Upper lobe of left lung (tissue), 6 donors: ENCODE results near the gene NT5C2. TPM values are rescaled to one million over a fixed set of nuclear protein-coding genes. Genes with fewer than 3 reads are reported as not detected.
"Not testable (repeated sequence)": the region's sequence is repeated elsewhere in the genome, so short reads cannot be mapped to it uniquely, and the experiment has no call there.

Source experiments
- ATAC-seq, 2 donors: fragments of 200-7000 bp; cut with Tn5 transposase; one replicate each; pipeline ENCODE4 v1.9.1; 2022; ENCODE audit warnings: mild to moderate bottlenecking in 2 of 2, moderate library complexity in 2 of 2; ENCODE audit not compliant: low FRiP score in 2 of 2
- DNase-seq, 2 donors: peaks; one replicate each; pipeline ENCODE4 v3.0.0-alpha.2; 2019 to 2020
- H3K27ac ChIP-seq, 4 donors: fragments of 200-600 bp; sonication (generic); one replicate each; pipeline ENCODE4 v1.5.1; 2016 to 2019
- H3K27me3 ChIP-seq, 4 donors: fragments of 200-600 bp; sonication (generic); one replicate each; pipeline ENCODE4 v1.5.1; 2017 to 2019
- H3K36me3 ChIP-seq, 4 donors: fragments of 200-600 bp; sonication (generic); one replicate each; pipeline ENCODE4 v1.5.1; 2016 to 2019
- H3K4me1 ChIP-seq, 4 donors: fragments of 200-600 bp; sonication (generic); one replicate each; pipeline ENCODE4 v1.5.1; 2018 to 2019
- H3K4me3 ChIP-seq, 4 donors: fragments of 200-600 bp; sonication (generic); one replicate each; pipeline ENCODE4 v1.5.1; 2017 to 2019; ENCODE audit warnings: mild to moderate bottlenecking in 2 of 4, moderate library complexity in 1 of 4
- H3K9me3 ChIP-seq, 4 donors: fragments of 200-600 bp; sonication (generic); one replicate each; pipeline ENCODE4 v1.5.1; 2018 to 2019
- CTCF ChIP-seq, 6 experiments: fragments of 450-650 bp in 4 of 6; fragments of 200-600 bp in 2 of 6; sonication (generic) in 2 of 6; IDR thresholded peaks; one replicate each; pipeline ENCODE4 v1.5.1; 2016 to 2019; ENCODE audit warnings: antibody characterized with exemption in 6 of 6
- EP300 ChIP-seq, 4 donors: sonication (generic); formaldehyde crosslinking; IDR thresholded peaks; one replicate each; pipeline ENCODE4 v1.5.1; 2017; ENCODE audit warnings: antibody characterized with exemption in 4 of 4, control low read depth in 2 of 4
- POLR2A ChIP-seq, 4 donors: fragments of 450-650 bp; IDR thresholded peaks; one replicate each; pipeline ENCODE4 v1.5.1; 2016 to 2017; ENCODE audit warnings: antibody characterized with exemption in 4 of 4, mild to moderate bottlenecking in 2 of 4
- POLR2AphosphoS5 ChIP-seq, 2 donors: sonication (generic); formaldehyde crosslinking; IDR thresholded peaks; one replicate each; pipeline ENCODE4 v1.5.1; 2017; ENCODE audit warnings: antibody characterized with exemption in 2 of 2
- WGBS, 2 donors: methylation state at CpG; one replicate each; pipeline ENCODE4 v1.1.5; 2017 to 2018; 5-methylcytosine and 5-hydroxymethylcytosine counted together
- total RNA-seq, 6 donors: library from RNA; depleted of rRNA in 4 of 6; stranded (reverse); fragments of >200 nt in 4 of 6; gene quantifications; one replicate each; pipeline versions ENCODE4 v1.1.0 to v1.2.1, GENCODE V29; 2016 to 2021
- donor health status: DM: no; HTN: no; CAD: no; lungs with moderate emphysema.
- donor health status: DM: no; HTN: yes; CAD: no; lungs with severe emphysema.

Gene NT5C2
- total RNA-seq, 6 donors from 2014 or later: 47.4 to 122 (median 85.1) TPM

GRCh38 chr10:103139803-103140202 is 53.3 kb downstream of the NT5C2 start:
- H3K27me3 ChIP-seq: no peaks in the 10 kb centered on the region
- no peak overlapping the region for H3K27ac ChIP-seq
- H3K4me3 ChIP-seq: no peak overlapping the region
- H3K36me3 ChIP-seq: peaks cover 0 to 48% (median 22%) of the 10 kb centered on the region in 4 donors
- ATAC-seq (no peak), DNase-seq (no peak)
- TF ChIP-seq EP300 (IDR thresholded peaks at IDR 0.05): no peak
- no peak for TF ChIP-seq POLR2AphosphoS5 (IDR thresholded peaks at IDR 0.05)
- TF ChIP-seq CTCF (IDR thresholded peaks at IDR 0.05): no peak
- TF ChIP-seq POLR2A (IDR thresholded peaks at IDR 0.05): no peak
- no peaks in the 10 kb centered on the region for H3K9me3 ChIP-seq
- peaks cover 0 to 8% (median 2%) of the 10 kb centered on the region in 4 donors for H3K4me1 ChIP-seq
- WGBS, 2 donors: 82 to 94% methylated on average over 3 of the region's 3 CpGs

GRCh38 chr10:103135168-103135567 is 57.9 kb downstream of the NT5C2 start:
- H3K36me3 ChIP-seq: peaks cover 0 to 67% (median 30%) of the 10 kb centered on the region in 4 donors
- not testable (repeated sequence) for H3K4me1 ChIP-seq, ATAC-seq, H3K4me3 ChIP-seq, H3K9me3 ChIP-seq, DNase-seq, H3K27me3 ChIP-seq, H3K27ac ChIP-seq
- WGBS, 2 donors: 94 to 95% methylated on average over 3 of the region's 3 CpGs

GRCh38 chr10:103130910-103131309 is 62.2 kb downstream of the NT5C2 start:
- peaks cover 0 to 4% (median 0%) of the 10 kb centered on the region in 4 donors for H3K4me1 ChIP-seq
- 38 to 55% methylated on average over 1 of the region's 1 CpG for WGBS, 2 donors
- no peak overlapping the region for H3K4me3 ChIP-seq
- no peak overlapping the region for H3K27ac ChIP-seq
- no peak for TF ChIP-seq POLR2A (IDR thresholded peaks at IDR 0.05)
- no peak for TF ChIP-seq EP300 (IDR thresholded peaks at IDR 0.05)
- TF ChIP-seq CTCF (IDR thresholded peaks at IDR 0.05): no peak
- no peak for TF ChIP-seq POLR2AphosphoS5 (IDR thresholded peaks at IDR 0.05)
- no peak for DNase-seq
- ATAC-seq: no peak
- H3K36me3 ChIP-seq: peaks cover 0 to 40% (median 23%) of the 10 kb centered on the region in 4 donors
- H3K27me3 ChIP-seq: no peaks in the 10 kb centered on the region
- no peaks in the 10 kb centered on the region for H3K9me3 ChIP-seq

- not testable (repeated sequence) for H3K9me3 ChIP-seq, H3K27me3 ChIP-seq, DNase-seq, ATAC-seq, H3K27ac ChIP-seq, H3K4me3 ChIP-seq, H3K4me1 ChIP-seq
- 84 to 87% methylated on average over 4 to 5 of the region's 5 CpGs for WGBS, 2 donors
- H3K36me3 ChIP-seq: peaks cover 0 to 35% (median 17%) of the 10 kb centered on the region in 4 donors
Observed at GRCh38 chr10:103130180-103130579, 62.9 kb downstream of the NT5C2 start.

GRCh38 chr10:103127241-103127640 is 65.8 kb downstream of the NT5C2 start:
- no peak overlapping the region for H3K27ac ChIP-seq
- peaks cover 0 to 15% (median 4%) of the 10 kb centered on the region in 4 donors for H3K36me3 ChIP-seq
- peaks cover 6 to 15% (median 8%) of the 10 kb centered on the region in 4 donors for H3K4me1 ChIP-seq
- no peak for DNase-seq
- TF ChIP-seq CTCF (IDR thresholded peaks at IDR 0.05): no peak
- TF ChIP-seq POLR2AphosphoS5 (IDR thresholded peaks at IDR 0.05): no peak
- TF ChIP-seq POLR2A (IDR thresholded peaks at IDR 0.05): no peak
- no peak for TF ChIP-seq EP300 (IDR thresholded peaks at IDR 0.05)
- no peak for ATAC-seq
- no peaks in the 10 kb centered on the region for H3K9me3 ChIP-seq
- WGBS, 2 donors: 91 to 100% methylated on average over 1 of the region's 1 CpG
- H3K27me3 ChIP-seq: no peaks in the 10 kb centered on the region
- H3K4me3 ChIP-seq: no peak overlapping the region
